Midbrain (tissue), 1 donor: ENCODE data around the gene KCTD5.
"Not testable (repeated sequence)": the region's sequence is repeated elsewhere in the genome, so short reads cannot be mapped to it uniquely, and the experiment has no call there.

Experiments used
- DNase-seq: peaks from one replicate; lab custom pipeline; 2025; lab: John Stamatoyannopoulos, UW

The KCTD5 gene, protein sequence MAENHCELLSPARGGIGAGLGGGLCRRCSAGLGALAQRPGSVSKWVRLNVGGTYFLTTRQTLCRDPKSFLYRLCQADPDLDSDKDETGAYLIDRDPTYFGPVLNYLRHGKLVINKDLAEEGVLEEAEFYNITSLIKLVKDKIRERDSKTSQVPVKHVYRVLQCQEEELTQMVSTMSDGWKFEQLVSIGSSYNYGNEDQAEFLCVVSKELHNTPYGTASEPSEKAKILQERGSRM

GRCh38 chr16:2682209-2683021 lies at the start of gene KCTD5:
Gene KCTD5 (plus strand): TSS chr16:2682523. CDS start chr16:2682549, 26 bp downstream.
- DNase-seq, result peak; percentile 99

- not testable (repeated sequence) for DNase-seq
These were observed 43.1 kb upstream of the KCTD5 start for GRCh38 chr16:2639071-2639721.

DNA sequence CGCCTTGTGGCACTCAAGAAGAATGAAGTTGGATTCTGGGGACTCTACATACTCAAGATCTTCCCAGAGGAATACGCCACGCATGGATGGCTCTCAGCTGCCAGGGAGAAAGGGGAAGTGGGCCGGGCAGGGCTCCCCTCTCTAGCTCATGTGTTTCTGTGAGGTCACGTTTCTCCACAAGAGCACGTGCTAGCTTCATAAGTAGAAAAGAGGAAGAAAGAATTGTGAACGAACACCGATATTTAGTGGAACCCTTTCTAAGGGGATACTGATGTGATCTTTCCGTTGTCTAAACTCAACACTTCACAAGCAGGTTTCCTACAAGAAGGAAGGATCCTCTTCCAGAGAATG lies 42.6 kb upstream of the KCTD5 start:
- DNase-seq, result not testable (repeated sequence)

GRCh38 chr16:2642561-2642960 lies 39.8 kb upstream of the KCTD5 start:
- not testable (repeated sequence) for DNase-seq

GRCh38 chr16:2644754-2645453 lies 37.4 kb upstream of the KCTD5 start:
- not testable (repeated sequence) for DNase-seq

DNA sequence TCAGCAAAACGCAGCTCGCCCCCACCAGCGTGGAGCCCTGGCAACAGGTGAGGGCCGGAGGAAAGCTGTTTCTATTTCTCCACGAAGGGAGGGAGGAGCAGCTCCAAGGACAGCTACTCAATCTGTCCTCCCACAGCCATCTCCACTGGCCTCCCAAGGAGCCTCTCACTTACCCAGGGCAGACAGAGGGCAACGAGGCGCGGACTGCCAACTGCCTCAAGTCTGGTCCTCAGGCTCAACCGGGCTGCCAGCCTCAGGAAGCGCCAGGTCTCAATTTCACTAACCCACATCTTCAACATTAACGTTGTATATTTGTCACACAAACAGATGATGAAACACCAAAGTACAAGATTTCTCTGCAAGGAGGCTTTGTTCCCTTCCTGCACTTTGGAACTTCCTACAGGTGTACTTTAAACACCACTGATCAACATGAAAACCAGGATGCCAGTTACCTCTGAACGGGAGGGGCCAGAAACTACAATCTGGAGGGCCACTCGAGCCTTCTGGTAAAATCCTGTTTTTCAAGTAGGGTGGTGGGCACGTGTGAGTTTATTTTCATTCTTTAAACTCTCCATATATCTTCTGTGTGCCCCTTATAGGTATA lies 31.0 kb upstream of the KCTD5 start:
- not testable (repeated sequence) for DNase-seq

DNA sequence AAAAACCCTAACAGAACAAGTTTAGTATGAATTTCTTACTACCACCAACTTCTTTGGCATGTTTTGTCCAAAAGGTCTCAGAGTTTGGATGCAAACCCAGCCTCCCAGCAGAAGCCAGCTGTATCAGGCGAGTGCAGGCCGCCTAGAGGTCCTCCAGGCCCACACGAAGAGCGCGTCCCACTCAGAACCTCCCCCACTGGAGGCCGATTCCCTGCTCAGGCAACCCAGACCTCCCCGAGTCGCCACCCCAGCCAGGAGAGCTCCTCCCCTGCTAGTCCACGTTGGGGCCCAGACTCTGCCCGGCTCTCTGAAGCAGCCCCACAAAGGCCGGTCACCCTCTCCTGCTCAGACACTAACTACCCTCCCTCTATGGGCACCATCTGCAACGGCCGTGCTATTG lies 28.4 kb upstream of the KCTD5 start:
- DNase-seq, result not testable (repeated sequence)

DNA sequence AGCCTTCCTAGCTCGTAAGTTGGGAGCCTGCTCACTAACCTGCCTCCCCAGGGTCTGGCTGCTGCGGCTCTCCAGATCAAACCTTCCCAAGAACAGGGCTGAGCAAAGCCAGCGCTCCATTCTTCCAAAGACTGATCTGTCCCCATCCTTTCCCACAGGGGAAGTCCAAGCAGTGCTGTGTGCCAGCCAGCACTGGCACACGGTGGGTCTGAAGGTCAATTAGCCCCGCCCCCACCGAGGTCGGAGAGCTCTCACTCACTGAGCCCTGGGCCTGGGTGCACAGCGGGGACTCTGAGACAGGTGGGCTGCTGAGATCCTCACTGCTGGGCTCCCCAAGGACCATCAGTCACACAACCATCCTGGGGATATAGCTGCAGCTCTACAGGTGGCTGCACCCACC lies 27.4 kb upstream of the KCTD5 start:
- DNase-seq, result not testable (repeated sequence)

DNA sequence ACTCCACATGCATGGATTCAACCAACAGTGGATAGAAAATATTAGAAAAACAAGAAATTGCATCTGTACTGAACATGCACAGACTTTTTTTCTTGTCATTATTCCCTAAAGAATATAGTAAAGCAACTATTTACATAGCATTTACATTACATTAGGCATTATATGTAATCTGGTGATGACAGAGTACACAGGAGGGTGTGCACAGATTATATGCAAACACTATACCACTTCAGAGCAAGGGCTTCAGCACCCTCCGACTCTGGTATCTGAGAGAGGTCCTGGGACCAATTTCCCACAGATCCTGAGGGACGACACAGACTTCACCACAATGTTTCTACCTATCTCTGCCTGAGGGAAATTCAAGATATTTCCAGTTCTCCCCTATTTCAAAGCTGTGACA lies 25.3 kb upstream of the KCTD5 start:
- no peak for DNase-seq

DNA sequence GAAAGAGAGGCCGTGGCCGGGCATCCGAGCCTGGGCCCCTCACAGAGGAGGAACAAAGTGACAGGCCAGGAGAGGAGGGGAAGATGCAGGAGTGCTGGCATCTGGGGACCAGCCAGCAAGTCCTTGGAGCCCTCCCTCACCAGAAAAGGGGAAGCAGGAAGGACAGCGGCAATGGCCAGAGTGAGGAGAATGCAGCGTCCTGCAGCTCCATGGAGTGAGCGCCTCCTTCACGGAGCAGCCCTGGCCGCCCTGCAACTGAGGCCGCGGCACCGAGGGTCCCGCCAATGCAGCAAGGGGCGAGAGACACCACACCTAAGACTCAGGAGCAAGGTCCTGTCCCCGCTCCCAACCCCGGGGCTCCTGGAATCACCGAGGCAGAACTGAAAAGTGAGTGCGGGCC lies 24.5 kb upstream of the KCTD5 start:
- DNase-seq, result not testable (repeated sequence)

DNA sequence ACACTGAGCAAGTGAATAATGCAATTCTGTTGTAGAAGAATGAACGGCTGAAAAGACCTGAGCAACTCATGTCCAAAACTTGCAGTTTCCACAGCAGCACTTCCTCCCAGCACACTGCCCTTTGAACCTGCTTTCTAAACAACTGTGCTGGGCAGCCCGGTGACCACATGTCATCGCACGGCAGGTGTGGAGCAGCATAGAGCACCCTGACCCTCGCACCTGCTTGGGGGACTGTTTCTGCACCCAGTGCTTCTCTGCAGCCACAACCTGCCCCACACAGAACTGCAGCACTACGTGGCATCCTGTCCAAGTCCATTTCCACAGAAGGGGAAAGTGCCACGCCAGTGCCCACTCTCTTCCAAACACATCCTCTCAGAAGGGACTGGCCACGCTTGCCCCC lies 22.8 kb upstream of the KCTD5 start:
- DNase-seq, result not testable (repeated sequence)

DNA sequence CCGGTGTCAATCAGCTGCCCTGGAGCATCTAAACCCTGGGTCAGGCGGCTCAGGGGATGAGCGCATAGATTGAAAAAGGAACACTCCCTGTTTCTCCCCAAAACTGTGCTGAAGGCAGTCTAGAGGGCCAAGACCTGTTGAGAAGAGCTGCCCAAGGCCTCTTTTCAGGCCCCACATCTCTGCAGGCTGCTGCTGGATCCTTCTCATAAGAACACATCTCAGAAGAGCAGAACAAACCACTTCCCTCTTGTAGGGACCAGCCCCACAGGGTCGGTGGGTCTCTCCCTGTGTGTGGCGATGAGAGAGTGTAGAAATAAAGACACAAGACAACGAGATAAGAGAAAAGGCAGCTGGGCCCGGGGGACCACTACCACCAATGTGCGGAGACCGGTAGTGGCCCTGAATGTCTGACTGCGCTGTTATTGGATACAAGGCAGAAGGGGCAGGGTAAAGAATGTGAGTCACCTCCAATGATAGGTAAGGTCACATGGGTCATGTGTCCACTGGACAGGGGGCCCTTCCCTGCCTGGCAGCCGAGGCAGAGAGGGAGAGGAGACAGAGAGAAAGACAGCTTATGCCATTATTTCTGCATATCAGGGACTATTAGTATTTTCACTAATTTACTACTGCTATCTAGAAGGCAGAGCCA lies 22.2 kb upstream of the KCTD5 start:
- DNase-seq, result not testable (repeated sequence)

DNA sequence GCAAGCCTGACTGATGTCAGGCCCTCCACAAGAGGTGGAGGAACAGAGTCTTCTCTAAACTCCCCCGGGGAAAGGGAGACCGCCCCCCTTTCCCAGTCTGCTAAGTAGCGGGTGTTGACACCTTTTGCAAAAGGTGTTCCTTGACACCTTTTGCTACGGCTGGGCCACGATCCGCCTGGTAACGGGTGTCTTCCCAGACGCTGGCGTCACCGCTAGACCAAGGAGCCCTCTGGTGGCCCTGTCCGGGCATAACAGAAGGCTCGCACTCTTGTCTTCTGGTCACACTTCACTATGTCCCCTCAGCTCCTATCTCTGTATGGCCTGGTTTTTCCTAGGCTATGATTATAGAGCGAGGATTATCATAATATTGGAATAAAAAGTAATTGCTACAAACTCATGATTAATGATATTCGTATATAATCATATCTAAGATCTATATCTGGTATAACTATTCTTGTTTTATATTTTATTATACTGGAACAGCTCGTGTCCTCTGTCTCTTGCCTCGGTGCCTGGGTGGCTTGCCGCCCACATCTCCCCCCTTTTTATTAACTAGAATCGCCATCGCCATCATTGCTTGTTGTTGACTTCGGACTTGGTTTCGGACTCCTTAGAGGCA lies 21.5 kb upstream of the KCTD5 start:
- DNase-seq, result peak; percentile 42

- DNase-seq, result no peak
These were observed 18.5 kb upstream of the KCTD5 start for GRCh38 chr16:2663553-2664546.

DNA sequence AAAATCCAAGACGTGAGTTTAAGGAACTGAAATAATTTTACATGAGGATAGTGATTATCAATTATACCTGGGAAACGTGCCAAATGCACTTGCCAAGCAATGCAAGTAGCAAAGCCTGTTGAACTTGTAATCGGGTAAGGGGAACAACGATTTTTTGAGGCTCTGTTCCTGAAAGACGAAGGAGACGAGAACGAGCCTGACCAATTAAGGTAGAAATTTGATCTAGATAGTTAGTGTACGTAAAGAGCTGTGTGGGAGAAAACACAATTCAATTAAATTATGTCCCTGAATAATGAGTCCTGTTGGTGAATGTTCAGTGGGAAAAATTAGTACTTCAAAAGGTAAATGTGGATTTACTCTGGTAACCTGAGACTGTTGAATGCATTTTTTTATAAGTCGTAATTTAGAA lies 17.7 kb upstream of the KCTD5 start:
- DNase-seq, result no peak

GRCh38 chr16:2666671-2667070 lies 15.7 kb upstream of the KCTD5 start:
- not testable (repeated sequence) for DNase-seq

- not testable (repeated sequence) for DNase-seq
These were observed 12.7 kb upstream of the KCTD5 start for GRCh38 chr16:2669587-2669986.

- peak; percentile 22 for DNase-seq
These were observed 12.3 kb upstream of the KCTD5 start for GRCh38 chr16:2670017-2670416.

- not testable (repeated sequence) for DNase-seq
These were observed 11.1 kb upstream of the KCTD5 start for GRCh38 chr16:2671193-2671592.

DNA sequence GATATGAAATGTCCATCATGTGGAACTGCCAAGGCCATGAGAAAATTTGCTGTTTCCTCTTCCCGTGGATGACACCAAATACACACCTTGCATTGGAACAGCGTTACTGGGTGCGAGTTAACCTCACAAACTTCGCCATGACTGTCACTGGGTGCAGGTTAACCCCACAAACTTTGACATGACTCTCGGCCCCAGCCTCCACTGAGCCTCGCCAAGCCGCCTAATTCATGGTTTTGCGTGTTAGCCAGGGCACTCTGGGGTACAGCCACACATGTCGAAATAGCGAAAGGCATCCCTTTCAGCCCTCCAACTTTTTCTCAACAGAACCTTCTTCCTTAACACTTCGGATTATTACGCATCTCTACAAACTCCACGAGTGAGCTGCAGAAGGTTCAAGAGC lies 10.6 kb upstream of the KCTD5 start:
- DNase-seq, result no peak
